Epithelial cell of esophagus (primary cell): Measurements from ENCODE around the gene PVALB.

Experiments used
- DNase-seq: peaks from one replicate; pipeline ENCODE4 v3.0.0; 2010; ENCODE audit warnings: low read depth
- H3K4me3 ChIP-seq: 2 replicates; pipeline ENCODE4 v1.5.1; 2011; ENCODE audit warnings: mild to moderate bottlenecking, low read length, control low read depth
- CTCF ChIP-seq: IDR thresholded peaks from 2 replicates; pipeline ENCODE4 v1.5.1; 2011; ENCODE audit warnings: low read depth, mild to moderate bottlenecking, low read length, control low read depth, inconsistent platforms; ENCODE audit not compliant: insufficient read depth; ENCODE audit errors: missing control alignments

Gene PVALB

GRCh38 chr22:36753916-36754315 lies 62.9 kb downstream of the PVALB start:
- no peak for TF ChIP-seq CTCF
- no peak for DNase-seq
- no peak overlapping the region for H3K4me3 ChIP-seq

- TF ChIP-seq CTCF, result no peak
- peak; percentile 74 for DNase-seq
- no peak overlapping the region for H3K4me3 ChIP-seq
These were observed 63.6 kb downstream of the PVALB start for GRCh38 chr22:36753120-36753802.
